NCI-H2227 (cell line): ENCODE measurements around the gene IZUMO1.
"Not testable (repeated sequence)": the region's sequence is repeated elsewhere in the genome, so short reads cannot be mapped to it uniquely, and the experiment has no call there.

Experiments used
- DNase-seq: peaks from one replicate; lab custom pipeline; 2025; ENCODE audit not compliant: unreplicated experiment; lab: John Stamatoyannopoulos, UW

Gene IZUMO1

DNA sequence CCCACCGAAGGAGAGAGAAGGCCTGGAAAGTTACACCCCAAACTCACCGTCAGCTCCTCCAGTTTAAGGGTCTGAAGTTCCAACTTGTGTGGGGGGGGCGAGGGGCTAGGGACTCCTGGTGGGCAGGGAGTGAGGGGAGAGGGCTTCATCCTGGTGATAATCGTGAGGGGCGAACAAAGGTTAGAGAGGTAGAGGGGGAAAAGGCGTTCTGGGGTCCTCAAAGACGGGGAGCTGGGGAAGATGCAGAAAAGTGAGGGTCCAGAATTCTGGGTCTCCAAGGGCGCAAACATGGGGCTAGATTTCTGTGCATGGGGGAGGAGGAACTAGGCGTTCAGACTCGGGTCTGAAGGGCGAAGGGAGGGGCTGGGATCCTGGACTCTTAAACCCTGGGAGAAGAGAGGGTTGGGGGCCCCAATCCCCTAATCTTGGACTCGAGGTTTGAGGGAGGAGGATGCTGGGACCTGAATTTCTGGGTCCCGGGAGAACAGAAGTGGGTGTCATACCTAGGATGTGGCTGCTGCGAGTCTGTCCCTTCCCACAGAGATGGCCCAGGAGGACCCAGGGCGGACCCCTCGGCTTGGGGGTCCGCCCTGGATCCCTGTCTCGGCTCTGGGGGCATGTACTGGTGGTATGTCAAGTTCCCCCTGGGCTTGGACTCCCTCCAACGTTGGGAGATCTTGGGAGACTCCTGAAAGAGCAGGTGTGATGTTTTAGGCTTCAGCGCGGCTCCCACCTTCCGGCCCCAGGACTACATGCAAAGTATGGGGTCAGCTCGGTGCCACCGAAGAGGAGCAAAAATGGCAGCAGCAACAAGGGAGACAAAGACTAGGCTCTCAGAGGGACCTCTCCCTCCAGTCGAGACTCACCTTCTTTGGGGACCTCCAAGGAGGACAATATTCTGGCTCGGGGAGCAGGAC lies 31.7 kb downstream of the IZUMO1 start:
- DNase-seq, result no peak

DNA sequence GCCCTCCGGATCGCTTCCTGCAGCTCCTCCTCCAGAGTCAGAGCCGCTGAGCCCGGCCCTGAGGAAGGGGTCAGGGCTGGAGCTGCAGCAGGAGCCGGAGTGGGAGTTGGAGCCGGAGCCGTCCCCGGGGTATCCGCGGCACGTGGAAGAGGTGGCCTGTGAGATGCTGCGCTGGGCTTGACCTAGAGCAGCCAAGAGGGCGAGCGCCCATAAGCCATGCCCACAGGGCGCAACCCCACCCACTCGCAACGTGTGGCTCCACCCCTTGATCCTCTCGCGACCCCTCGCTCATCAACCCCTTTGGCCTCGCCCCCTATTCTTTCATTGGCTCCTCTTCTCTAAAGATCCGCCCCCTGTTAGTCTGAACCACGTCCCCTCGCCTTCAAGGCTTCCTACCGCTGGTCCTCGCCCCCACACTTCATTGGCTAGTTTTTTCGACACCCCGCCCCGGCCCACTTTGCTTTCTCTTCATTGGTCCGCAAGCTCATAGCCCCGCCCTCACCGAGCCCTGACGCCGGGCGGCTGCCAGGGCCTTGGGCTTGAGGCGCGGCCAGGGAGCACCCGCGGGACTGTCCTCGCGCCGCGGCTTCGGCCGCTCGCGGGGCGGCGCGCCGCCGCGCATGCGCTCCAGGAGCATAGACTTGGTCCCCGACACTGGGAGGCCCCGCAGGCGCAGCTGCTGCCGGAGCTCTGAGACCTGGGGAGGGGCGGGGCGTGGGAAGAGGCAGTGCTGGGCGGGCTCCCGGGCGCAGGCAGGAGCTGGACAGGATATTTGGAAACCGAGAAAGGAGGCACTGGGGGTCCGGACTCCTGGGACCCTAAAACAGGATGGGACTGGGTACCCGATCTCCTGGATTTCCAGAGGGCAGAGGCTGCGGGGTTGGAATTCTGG lies 32.6 kb downstream of the IZUMO1 start:
- DNase-seq, result peak; percentile 98

DNA sequence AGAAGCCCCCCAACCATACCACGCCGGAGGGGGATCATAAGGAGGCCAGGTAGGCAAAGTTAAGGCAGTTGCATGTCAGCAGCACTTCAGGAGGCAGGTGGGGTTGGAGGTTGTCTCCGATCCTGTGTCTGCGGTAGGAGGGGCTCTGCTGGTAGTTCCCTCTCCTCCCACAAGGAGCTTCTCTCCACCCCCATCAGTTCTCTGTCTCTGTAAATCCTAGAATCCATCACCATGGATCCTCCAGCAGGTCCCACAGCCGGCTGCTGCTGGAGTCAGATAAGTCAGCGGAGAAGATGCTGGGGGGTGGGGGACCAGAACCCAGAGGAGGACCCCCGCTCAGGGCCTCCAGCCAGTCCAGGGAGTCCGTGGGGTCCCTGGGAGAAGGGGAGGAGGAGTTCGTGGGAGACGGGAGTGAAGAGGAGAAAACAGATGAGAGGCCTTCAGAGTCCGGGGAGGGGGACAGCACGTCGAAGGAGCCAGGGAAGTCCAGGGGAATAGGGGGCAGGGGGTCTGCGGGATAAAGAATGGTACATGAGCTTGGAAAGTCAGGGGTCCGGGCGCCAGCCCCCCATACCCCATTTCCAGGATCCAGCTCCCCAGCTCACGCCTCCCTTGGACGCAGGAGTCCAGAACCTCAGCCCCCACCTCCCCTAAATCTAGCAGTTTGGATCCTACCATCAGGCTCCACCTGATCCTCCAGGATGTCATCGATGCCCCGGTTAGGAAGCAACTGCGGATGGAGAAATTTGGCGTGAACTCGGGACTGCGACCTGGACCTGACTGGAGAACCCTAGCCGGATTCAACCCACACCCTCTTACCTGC lies 33.5 kb downstream of the IZUMO1 start:
- DNase-seq, result peak; percentile 31

DNA sequence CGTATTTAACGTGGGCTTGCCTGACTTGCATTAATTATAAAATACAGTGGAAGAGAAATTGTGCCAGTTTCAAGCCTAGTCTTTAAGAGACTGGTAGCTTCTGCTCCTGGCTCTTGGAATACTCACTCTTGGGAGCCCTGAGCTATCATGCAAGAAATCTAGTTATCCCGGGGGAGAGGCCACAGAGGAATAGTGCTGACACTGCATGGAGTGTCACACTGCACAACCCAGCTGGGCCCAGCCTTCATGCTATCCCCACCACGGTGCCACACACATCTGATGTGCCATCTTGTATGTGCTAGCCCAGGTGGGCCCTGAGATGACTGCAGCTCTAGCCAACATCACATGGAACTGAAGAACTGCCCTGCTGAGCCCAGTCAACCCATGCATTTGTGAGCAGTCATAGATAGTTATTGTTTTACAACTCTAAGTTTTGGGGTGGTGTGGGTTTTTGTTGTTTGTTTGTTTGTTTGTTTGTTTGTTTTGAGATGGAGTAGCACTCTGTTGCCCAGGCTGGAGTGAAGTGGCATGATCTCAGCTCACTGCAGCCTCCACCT lies 35.5 kb downstream of the IZUMO1 start:
- DNase-seq, result no peak

- DNase-seq, result no peak
Observed at GRCh38 chr19:48708471-48708870, 38.2 kb downstream of the IZUMO1 start.

DNA sequence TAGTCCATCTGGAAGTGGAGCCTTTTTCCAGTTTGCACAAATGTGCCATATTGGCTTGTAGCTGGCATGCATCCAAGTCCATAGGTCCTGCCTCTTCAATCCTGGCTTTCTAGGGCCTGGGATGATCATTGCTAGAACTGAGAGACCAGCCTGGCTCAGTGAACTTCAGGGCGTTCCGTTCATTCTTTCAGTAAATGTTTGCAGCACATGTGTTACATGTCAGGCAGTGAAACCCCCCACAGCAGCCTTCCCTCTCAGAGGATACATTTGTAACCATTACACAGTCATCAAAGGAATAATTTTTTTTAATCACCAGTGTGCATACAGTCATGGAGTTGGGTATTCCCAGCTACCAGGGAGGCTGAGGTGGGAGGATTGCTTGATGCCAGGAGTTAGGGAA lies 41.3 kb downstream of the IZUMO1 start:
- peak; percentile 20 for DNase-seq

DNA sequence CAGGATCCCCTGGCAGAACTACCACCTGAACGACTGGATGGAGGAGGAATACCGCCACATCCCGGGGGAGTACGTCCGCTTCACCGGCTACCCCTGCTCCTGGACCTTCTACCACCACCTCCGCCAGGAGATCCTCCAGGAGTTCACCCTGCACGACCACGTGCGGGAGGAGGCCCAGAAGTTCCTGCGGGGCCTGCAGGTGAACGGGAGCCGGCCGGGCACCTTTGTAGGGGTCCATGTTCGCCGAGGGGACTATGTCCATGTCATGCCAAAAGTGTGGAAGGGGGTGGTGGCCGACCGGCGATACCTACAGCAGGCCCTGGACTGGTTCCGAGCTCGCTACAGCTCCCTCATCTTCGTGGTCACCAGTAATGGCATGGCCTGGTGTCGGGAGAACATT lies 43.4 kb downstream of the IZUMO1 start:
- DNase-seq, result no peak

DNA sequence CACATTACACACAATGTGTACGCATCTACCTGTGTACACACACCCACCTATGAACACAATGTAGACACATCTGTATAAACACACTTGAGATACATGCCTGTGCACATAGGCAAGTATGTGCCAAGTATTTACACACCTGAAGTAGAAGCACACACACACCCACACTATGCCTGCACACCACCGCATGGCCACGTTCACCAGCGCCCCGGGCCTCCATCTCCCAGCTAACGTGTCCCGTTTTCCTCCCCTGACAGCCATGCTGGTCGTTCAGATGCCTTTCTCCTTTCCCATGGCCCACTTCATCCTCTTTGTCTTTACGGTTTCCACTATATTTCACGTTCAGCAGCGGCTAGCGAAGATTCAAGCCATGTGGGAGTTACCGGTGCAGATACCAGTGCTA lies 44.0 kb downstream of the IZUMO1 start:
- no peak for DNase-seq

GRCh38 chr19:48698046-48698445 lies 48.7 kb downstream of the IZUMO1 start:
- no peak for DNase-seq

DNA sequence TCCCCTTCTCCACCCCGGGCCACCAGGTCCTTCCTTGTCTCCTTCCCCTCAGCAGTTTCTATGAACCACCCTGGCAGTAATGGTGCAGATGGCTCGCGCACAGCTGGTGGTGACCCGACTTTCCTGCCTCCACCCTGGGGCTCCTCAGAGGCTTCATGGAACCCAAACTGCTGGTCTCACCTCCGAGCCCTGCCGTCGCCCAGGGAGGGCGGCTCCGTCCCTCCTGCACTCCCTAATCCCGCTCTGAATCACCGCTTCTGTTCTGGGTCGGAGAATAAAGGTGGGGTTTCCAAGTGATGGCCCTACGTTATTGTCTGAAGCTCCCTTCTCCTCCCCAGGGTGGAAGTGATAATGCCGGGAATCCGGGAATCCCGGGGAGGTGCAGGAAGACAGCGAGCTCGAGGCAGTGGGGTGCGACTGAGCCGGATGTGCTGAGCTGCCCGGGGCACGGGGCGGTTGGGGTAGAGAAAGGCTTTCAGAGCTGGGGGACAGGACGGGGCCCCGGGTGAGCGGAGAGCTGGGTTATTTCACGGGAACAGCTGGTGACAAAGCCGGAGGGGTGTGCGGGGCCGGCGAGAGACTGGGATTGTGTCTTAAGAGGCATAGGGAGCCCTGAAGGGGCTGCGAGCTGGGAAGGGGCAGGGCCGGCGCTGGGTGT lies 50.2 kb downstream of the IZUMO1 start:
- DNase-seq, result no peak

GRCh38 chr19:48695743-48696352 lies 50.9 kb downstream of the IZUMO1 start, which contains the start of gene FUT2:
FUT2 (plus strand) TSS chr19:48695971; CDS start chr19:48702957, 6,986 bp downstream.
- DNase-seq, result no peak

DNA sequence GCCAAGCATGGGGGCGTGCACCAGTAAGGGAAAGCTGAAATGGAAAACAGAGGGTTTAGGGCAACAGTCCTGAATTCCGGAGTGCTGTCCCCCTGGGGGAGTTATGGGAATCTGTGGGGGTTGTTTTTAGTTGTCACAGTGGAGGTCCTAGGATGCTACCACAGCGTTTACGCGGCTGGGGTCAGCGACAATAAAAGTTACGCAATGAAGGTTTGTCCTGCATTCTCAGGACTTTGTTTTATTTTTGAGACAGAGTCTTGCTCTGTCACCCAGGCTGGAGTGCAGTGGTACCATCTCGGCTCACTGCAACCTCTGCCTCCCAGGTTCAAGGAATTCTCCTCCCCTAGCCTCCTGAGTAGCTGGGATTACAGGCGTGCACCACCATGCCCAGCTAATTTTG lies 53.1 kb downstream of the IZUMO1 start:
- DNase-seq, result not testable (repeated sequence)
